ENCODE results near the gene FYN. TPM values are rescaled to one million over a fixed set of nuclear protein-coding genes. Genes with fewer than 3 reads are reported as not detected.
"Not testable (repeated sequence)": the region's sequence is repeated elsewhere in the genome, so short reads cannot be mapped to it uniquely, and the experiment has no call there.

FYN gene
- total and polyA plus RNA-seq, 2 of the 13 experiments (the other 11 are each of a cell fraction or from before 2014, with no cell fraction given): 15.5 to 24.6 TPM

- TF ChIP-seq ZNF564 (CRISPR knock-in tag; IDR thresholded peaks at IDR 0.05) (no peak), ZBTB26 (CRISPR knock-in tag; IDR thresholded peaks at IDR 0.05; ENCODE audit: borderline replicate concordance) (peak; percentile 75; the same call in 1 of the 2 replicates), ZNF292 (CRISPR knock-in tag; IDR thresholded peaks at IDR 0.05; ENCODE audit: borderline replicate concordance, low read depth) (no peak), YEATS4 (CRISPR knock-in tag; IDR thresholded peaks at IDR 0.05; ENCODE audit: borderline replicate concordance) (no peak), CENPBD1 (CRISPR knock-in tag; IDR thresholded peaks at IDR 0.05; ENCODE audit: borderline replicate concordance, low read depth) (no peak), XRCC5 (optimal IDR thresholded peaks at IDR 0.05; ENCODE audit: low read length) (peak; percentile 16), TBL1XR1 (IDR thresholded peaks at IDR 0.05; ENCODE audit: borderline replicate concordance, low read length, partially characterized antibody) (no peak), CHCHD3 (CRISPR knock-in tag; IDR thresholded peaks at IDR 0.05) (no peak), SOX13 (IDR thresholded peaks at IDR 0.05) (no peak), SOX13 (CRISPR knock-in tag; conservative IDR thresholded peaks at IDR 0.05 in 1 of 2, IDR thresholded peaks at IDR 0.05 in 1 of 2) (peak in 1 of 2 experiments; percentile 43; a peak in 1 of 4 replicates)
These were observed 84.6 kb downstream of the FYN start (continued) for GRCh38 chr6:111788379-111789276.

- FAIRE-seq; DNase-seq (ENCODE audit: low spot score); H3K9me3 ChIP-seq (ENCODE audit: low read length); POLR2A ChIA-PET; BruUV-seq (replicated peaks); CTCF ChIA-PET (ENCODE audit: low intra/inter-chr PET ratio, low total read pairs); H4K20me1 ChIP-seq (ENCODE audit: insufficient read depth, low read length); H3K4me2 ChIP-seq (ENCODE audit: low read depth, low read length); H3K27me3 ChIP-seq (ENCODE audit: control insufficient read depth in 1 of 2, insufficient read depth in 2 of 2, low read length in 2 of 2); H3K79me2 ChIP-seq (ENCODE audit: insufficient read depth, low read length); H3K36me3 ChIP-seq (replicated peaks in 1 of 2; ENCODE audit: control insufficient read depth in 1 of 2, insufficient read depth in 2 of 2, low read length in 2 of 2); in situ Hi-C loops (cut with HindIII; ENCODE audit: extremely low pct_ligation_motif_present, low pct_unique_long_range_greater_than_20kb); H3K27ac ChIP-seq (ENCODE audit: extremely low read length, insufficient read depth, low read length); ATAC-seq; H3K9ac ChIP-seq (ENCODE audit: insufficient read depth, low read depth, low read length); H3K4me3 ChIP-seq (replicated peaks in 1 of 3; ENCODE audit: insufficient read depth in 1 of 3, low read depth in 2 of 3, low read length in 3 of 3); intact Hi-C loops (cut with micrococcal nuclease; ENCODE audit: unreplicated experiment); H2AFZ ChIP-seq (ENCODE audit: low read length): not testable (repeated sequence)
- peaks cover 28% of the 10 kb centered on the region for H3K4me1 ChIP-seq (ENCODE audit: insufficient read depth, low read length)
- 98% methylated on average over 2 of the region's 2 CpGs for WGBS (ENCODE audit: low lambda C conversion rate)
These were observed 87.1 kb downstream of the FYN start for GRCh38 chr6:111786151-111786550.

All from HepG2 (cell line).